K562 (cell line): ENCODE measurements around the gene AURKB. TPM values are rescaled to one million over a fixed set of nuclear protein-coding genes. Genes with fewer than 3 reads are reported as not detected.
A peak's percentile ranks its signal among the peaks of the same experiment; 100 is the strongest.

Experiments
- ATAC-seq: fragments of 200-7000 bp; cut with Tn5 transposase; 3 replicates; pipeline ENCODE4 v1.9.1; 2020; ENCODE audit warnings: moderate library complexity
- BruUV-seq: library from RNA; stranded (reverse); fragments of 400-500 nt; replicated peaks from 2 replicates; lab custom pipeline; 2021; lab: Mats Ljungman, UMichigan
- CTCF ChIA-PET: fragments of 300-600 bp; formaldehyde crosslinking; extraction: SDS; loops from one replicate; lab custom pipeline; 2021; ENCODE audit warnings: low intra/inter-chr PET ratio; lab: Yijun Ruan, JAX
- POLR2A ChIA-PET: fragments of 300-600, 350-650 bp; sonication (Branson Sonifier 250); formaldehyde crosslinking; extraction: SDS; loops from one replicate; lab custom pipeline; 2021; ENCODE audit warnings: antibody characterized with exemption, inconsistent platforms; lab: Yijun Ruan, JAX
- DNase-seq, 4 experiments: peaks; one replicate each; pipeline versions ENCODE4 v3.0.0 to v3.0.0-alpha.2; 2011 to 2018; ENCODE audit warnings: low spot score in 3 of 4, mixed read lengths in 3 of 4; ENCODE audit errors: extremely low read depth in 1 of 4
- FAIRE-seq: peaks from 2 replicates; lab custom pipeline; 2011; peaks lifted over from hg19 to GRCh38; lab: Jason Lieb, UNC
- H2AFZ ChIP-seq: 2 replicates; pipeline ENCODE4 v1.6.0; 2011; ENCODE audit warnings: low read depth, low read length, control low read depth, inconsistent platforms
- H3K27ac ChIP-seq: fragments of 200-600 bp; 3 replicates; pipeline ENCODE4 v1.8.0; 2011; ENCODE audit warnings: low read depth, mild to moderate bottlenecking, control low read depth, inconsistent platforms, low read length, moderate library complexity, mixed read lengths; ENCODE audit errors: extremely low read depth
- H3K27me3 ChIP-seq, 2 experiments: fragments of 300-600 bp in 1 of 2; 2 replicates in 1 of 2; 3 replicates in 1 of 2; pipeline versions ENCODE4 v1.6.0 to v1.8.0; 2011; ENCODE audit warnings: inconsistent platforms in 2 of 2, low read length in 2 of 2, mild to moderate bottlenecking in 1 of 2, mixed read lengths in 1 of 2, moderate library complexity in 1 of 2; ENCODE audit not compliant: control insufficient read depth in 2 of 2, insufficient read depth in 2 of 2
- H3K36me3 ChIP-seq: fragments of 300-600 bp; 3 replicates; pipeline ENCODE4 v1.8.0; 2011; ENCODE audit warnings: mild to moderate bottlenecking, low read length, inconsistent platforms; ENCODE audit not compliant: control insufficient read depth, insufficient read depth
- H3K4me1 ChIP-seq, 2 experiments: fragments of 200-600 bp in 1 of 2; replicated peaks in 1 of 2; 2 replicates in 1 of 2; 3 replicates in 1 of 2; pipeline versions ENCODE4 v1.5.1 to v1.8.0; 2011; ENCODE audit warnings: inconsistent platforms in 2 of 2, low read length in 2 of 2, mild to moderate bottlenecking in 1 of 2, mixed read lengths in 1 of 2, moderate library complexity in 1 of 2; ENCODE audit not compliant: control insufficient read depth in 2 of 2, insufficient read depth in 2 of 2
- H3K4me2 ChIP-seq: 2 replicates; pipeline ENCODE4 v1.6.1; 2011; ENCODE audit warnings: low read length, control low read depth, inconsistent platforms, mixed read lengths; ENCODE audit not compliant: insufficient read depth
- H3K4me3 ChIP-seq: fragments of 200-600 bp; sonication (generic), shearing (Covaris generic); 2 replicates; pipeline ENCODE4 v1.5.1; 2016; ENCODE audit warnings: control low read depth, inconsistent platforms
- H3K79me2 ChIP-seq: fragments of 200-600 bp; 3 replicates; pipeline ENCODE4 v1.8.0; 2011; ENCODE audit warnings: low read length, inconsistent platforms; ENCODE audit not compliant: control insufficient read depth, insufficient read depth
- H3K9ac ChIP-seq, 2 experiments: 2 replicates each; pipeline versions ENCODE4 v1.6.0 to v1.6.1; 2011; ENCODE audit warnings: low read depth in 2 of 2, low read length in 2 of 2, control low read depth in 1 of 2, inconsistent platforms in 1 of 2, mild to moderate bottlenecking in 1 of 2, mixed read lengths in 1 of 2; ENCODE audit not compliant: insufficient read depth in 1 of 2
- H3K9me1 ChIP-seq: one replicate; pipeline ENCODE4 v1.6.0; 2011; ENCODE audit warnings: inconsistent platforms, mild to moderate bottlenecking, low read length, moderate library complexity; ENCODE audit not compliant: control insufficient read depth, insufficient read depth
- H3K9me3 ChIP-seq: replicated peaks from 2 replicates; pipeline ENCODE4 v1.5.1; 2011; ENCODE audit warnings: low read depth, low read length, inconsistent platforms; ENCODE audit not compliant: control insufficient read depth, insufficient read depth
- H4K20me1 ChIP-seq: replicated peaks from 2 replicates; pipeline ENCODE4 v1.6.1; 2011; ENCODE audit warnings: low read length, inconsistent platforms, mixed read lengths; ENCODE audit not compliant: control insufficient read depth, insufficient read depth
- ATF3 ChIP-seq, 2 experiments: fragments of 450-650 bp in 1 of 2; sonication (generic) in 1 of 2; formaldehyde crosslinking in 1 of 2; IDR thresholded peaks in 1 of 2; conservative IDR thresholded peaks in 1 of 2; 2 replicates each; pipeline versions ENCODE4 v1.6.1 to v1.8.1; 2016 to 2023; ENCODE audit warnings: mild to moderate bottlenecking in 2 of 2, moderate library complexity in 2 of 2, inconsistent platforms in 1 of 2, missing genetic modification reagents in 1 of 2
- CEBPG ChIP-seq, 3 experiments: fragments of 200-800 bp in 1 of 3; sonication (Bioruptor generic) in 1 of 3; sonication (generic) in 1 of 3; formaldehyde crosslinking in 1 of 3; IDR thresholded peaks in 2 of 3; conservative IDR thresholded peaks in 1 of 3; 2 replicates each; pipeline versions ENCODE4 v1.6.1 to v1.8.0; 2016 to 2022; ENCODE audit warnings: missing compliant biosample characterization in 2 of 3, missing genetic modification characterization in 2 of 3, mild to moderate bottlenecking in 1 of 3, missing genetic modification reagents in 1 of 3
- ETS2 ChIP-seq: IDR thresholded peaks from 2 replicates; pipeline ENCODE4 v1.6.1; 2016; ENCODE audit warnings: borderline replicate concordance, missing genetic modification characterization, mild to moderate bottlenecking, moderate library complexity, missing compliant biosample characterization; ENCODE audit not compliant: poor library complexity, severe bottlenecking
- FOXA1 ChIP-seq: fragments of 450-650 bp; IDR thresholded peaks from 2 replicates; pipeline ENCODE4 v1.6.1; 2016; ENCODE audit warnings: mild to moderate bottlenecking, borderline replicate concordance
- FOXJ2 ChIP-seq: fragments of 200-800 bp; sonication (Bioruptor generic); IDR thresholded peaks from 2 replicates; pipeline ENCODE4 v1.6.1; 2016; ENCODE audit warnings: missing genetic modification characterization, missing compliant biosample characterization
- HCFC1 ChIP-seq: IDR thresholded peaks from 2 replicates; pipeline ENCODE4 v1.6.1; 2012; ENCODE audit warnings: low read depth, low read length, improper control_type of control experiment
- MAZ ChIP-seq, 2 experiments: fragments of 450-650 bp in 1 of 2; sonication (generic) in 1 of 2; formaldehyde crosslinking; IDR thresholded peaks in 1 of 2; conservative IDR thresholded peaks in 1 of 2; 2 replicates each; pipeline versions ENCODE4 v1.4.0 to v1.5.0; 2020; ENCODE audit warnings: mild to moderate bottlenecking in 1 of 2, missing genetic modification reagents in 1 of 2
- NBN ChIP-seq: fragments of 450-650 bp; IDR thresholded peaks from 2 replicates; pipeline ENCODE4 v1.6.1; 2016; ENCODE audit warnings: low read depth, mild to moderate bottlenecking
- NFE2 ChIP-seq: IDR thresholded peaks from 2 replicates; pipeline ENCODE4 v1.6.1; 2014; ENCODE audit warnings: antibody characterized with exemption, low read depth
- PCBP1 ChIP-seq: fragments of 200-400 bp; formaldehyde crosslinking; IDR thresholded peaks from 2 replicates; pipeline ENCODE4 v1.6.1; 2018; ENCODE audit warnings: mild to moderate bottlenecking, low read depth, low read length; ENCODE audit not compliant: poor library complexity, severe bottlenecking
- SAFB2 ChIP-seq: fragments of 200-400 bp; formaldehyde crosslinking; IDR thresholded peaks from 2 replicates; pipeline ENCODE4 v1.6.1; 2018; ENCODE audit warnings: borderline replicate concordance, low read length, low read depth, moderate library complexity; ENCODE audit not compliant: severe bottlenecking
- TBL1XR1 ChIP-seq, 2 experiments: IDR thresholded peaks; 2 replicates each; pipeline ENCODE4 v1.6.1; 2012; ENCODE audit warnings: improper control_type of control experiment in 2 of 2, low read length in 2 of 2, mild to moderate bottlenecking in 1 of 2
- TCF7 ChIP-seq: sonication (generic); IDR thresholded peaks from 2 replicates; pipeline ENCODE4 v1.6.1; 2016; ENCODE audit warnings: antibody characterized with exemption, borderline replicate concordance
- ZBTB9 ChIP-seq: fragments of 450-650 bp; formaldehyde crosslinking; IDR thresholded peaks from 2 replicates; pipeline ENCODE4 v1.4.0; 2020; ENCODE audit warnings: mild to moderate bottlenecking, moderate library complexity
- ZFP36 ChIP-seq: fragments of 150-350 bp; IDR thresholded peaks from 2 replicates; pipeline ENCODE4 v1.6.1; 2018; ENCODE audit warnings: low read length, low read depth; ENCODE audit not compliant: partially characterized antibody
- ZNF263 ChIP-seq: sonication (generic); formaldehyde crosslinking; IDR thresholded peaks from 2 replicates; pipeline ENCODE4 v1.8.0; 2022; ENCODE audit warnings: mild to moderate bottlenecking, missing genetic modification reagents, borderline replicate concordance
- ZNF41 ChIP-seq: fragments of 250-450 bp; sonication (Bioruptor Pico); conservative IDR thresholded peaks from 2 replicates; pipeline ENCODE4 v1.4.0; 2020; ENCODE audit warnings: mild to moderate bottlenecking
- WGBS: fragments of 100-300 bp; shearing (Covaris generic); methylation state at CpG from one replicate; pipeline ENCODE4 v1.1.6; 2016; ENCODE audit warnings: low coverage, mixed read lengths; ENCODE audit not compliant: insufficient coverage; ENCODE audit errors: missing lambda C conversion rate; 5-methylcytosine and 5-hydroxymethylcytosine counted together
- in situ Hi-C: fragments of 300-500 bp; cut with MboI; formaldehyde crosslinking; loops from 4 replicates; pipeline ENCODE4 v1.15.0; 2018; ENCODE audit warnings: inconsistent platforms, mixed read lengths
- intact Hi-C: fragments of 100-400 bp; cut with micrococcal nuclease; formaldehyde crosslinking; loops from 2 replicates; pipeline ENCODE4 v1.14.2; 2022
- polyA plus RNA-seq, 8 experiments: library from polyadenylated mRNA; depleted of rRNA in 4 of 8; stranded (reverse) in 5 of 8; unstranded in 3 of 8; fragments of >200 nt; fragmentation: Nextera tagmentation in 2 of 8; fragmentation: Illumina TruSeq in 1 of 8; extraction: Ambion mirVana in 2 of 8; extraction: Trizol in 1 of 8; gene quantifications; 2 replicates each; pipeline versions ENCODE4 v1.2.1 to v1.2.3, GENCODE V29; 2011 to 2014; ENCODE audit warnings: inconsistent platforms in 1 of 8, missing spikeins in 1 of 8
- total RNA-seq, 7 experiments: library from RNA; depleted of rRNA in 6 of 7; stranded (reverse); fragments of >200 nt in 6 of 7; fragmentation: Illumina TruSeq in 2 of 7; extraction: Trizol in 2 of 7; gene quantifications; 2 replicates each; pipeline versions ENCODE4 v1.2.1 to v1.2.3, GENCODE V29; 2011 to 2021; ENCODE audit warnings: low replicate concordance in 1 of 7

Gene AURKB
- total and polyA plus RNA-seq, 9 of the 15 experiments (the other 6 are each of a cell fraction or from before 2014, with no cell fraction given): 27.2 to 114 (median 74.8) TPM

GRCh38 chr17:8186787-8187516 lies 23.4 kb downstream of the AURKB start:
- H3K36me3 ChIP-seq: no peaks in the 10 kb centered on the region
- peaks cover 18% of the 10 kb centered on the region for H3K79me2 ChIP-seq
- intact Hi-C loops (loop anchor here (1.0 to 10.0 kb wide), 5 partner anchors 34 to 118 kb away; no protein-coding TSS in a partner anchor), in situ Hi-C loops (no loop called here)
- no peaks in the 10 kb centered on the region for H3K27me3 ChIP-seq
- no TSS peak for BruUV-seq
- POLR2A ChIA-PET: interaction anchor here (0.7 to 2.9 kb wide), 2 partner anchors 14 to 41 kb away, joined by 3 to 27 read pairs; no protein-coding TSS in a partner anchor
- ATAC-seq: peak; percentile 53
- peak overlapping the region; percentile 100 for H3K4me2 ChIP-seq
- H3K9me3 ChIP-seq: no peaks in the 10 kb centered on the region
- H3K9me1 ChIP-seq: no peaks in the 10 kb centered on the region
- H3K4me1 ChIP-seq: peaks cover 27 to 33% of the 10 kb centered on the region in 2 experiments
- FAIRE-seq: no peak
- H3K27ac ChIP-seq: peak overlapping the region; percentile 95
- WGBS: under 1% methylated on average over 29 of the region's 32 CpGs
- peak; percentile 47 to 92 (median 56) for DNase-seq
- peaks cover 10% of the 10 kb centered on the region for H4K20me1 ChIP-seq
- peak overlapping the region; percentile 97 for H2AFZ ChIP-seq
- CTCF ChIA-PET: interaction anchor here (0.6 to 1.3 kb wide), 3 partner anchors 25 to 50 kb away, joined by 3 to 5 read pairs (median 3); no protein-coding TSS in a partner anchor
- H3K4me3 ChIP-seq: peak overlapping the region; percentile 94
- peak overlapping the region; percentile 81 to 93 for H3K9ac ChIP-seq
- TF ChIP-seq PCBP1 (no peak), TBL1XR1 (IDR thresholded peaks at IDR 0.05; ENCODE audit: low read length in 2 of 2) (peak in 1 of 2 experiments; percentile 53; a peak in 2 of 4 replicates), ZBTB9 (CRISPR knock-in tag) (no peak), ZNF41 (CRISPR knock-in tag) (no peak), MAZ (CRISPR knock-in tag; conservative IDR thresholded peaks at IDR 0.05 in 1 of 2, IDR thresholded peaks at IDR 0.05 in 1 of 2) (peak in 1 of 2 experiments; percentile 70; a peak in 2 of 4 replicates), FOXA1 (no peak), HCFC1 (peak; percentile 27; the same call in 1 of the 2 replicates), FOXJ2 (0 out of 2 replicates have a peak, but pooled peaks have one; percentile 60), ZNF263 (CRISPR knock-in tag) (peak; percentile 1; the same call in 1 of the 2 replicates), ATF3 (IDR thresholded peaks at IDR 0.05) (no peak), ATF3 (CRISPR knock-in tag; conservative IDR thresholded peaks at IDR 0.05) (no peak; the same call in 1 of the 2 replicates), SAFB2 (no peak), ZFP36 (peak; percentile 30), CEBPG (CRISPR knock-in tag; IDR thresholded peaks at IDR 0.05) (peak; percentile 43; the same call in 1 of the 2 replicates), CEBPG (tag; conservative IDR thresholded peaks at IDR 0.05 in 1 of 2, IDR thresholded peaks at IDR 0.05 in 1 of 2) (no peak), NBN (0 out of 2 replicates have a peak, but pooled peaks have one; percentile 60), TCF7 (0 out of 2 replicates have a peak, but pooled peaks have one; percentile 30), ETS2 (tag) (no peak), NFE2 (peak; percentile 15; the same call in 1 of the 2 replicates)
